Right renal cortex interstitium (tissue), 3 donors: Measurements from ENCODE around the gene PSMB7. TPM values are rescaled to one million over a fixed set of nuclear protein-coding genes. Genes with fewer than 3 reads are reported as not detected.

Experiments used
- DNase-seq, 3 donors: peaks; one replicate each; pipeline ENCODE4 v3.0.0-alpha.2; 2013; ENCODE audit warnings: low read depth in 3 of 3, low spot score in 2 of 3
- polyA plus RNA-seq, 3 donors: library from polyadenylated mRNA; unstranded; fragments of 120-200 nt; gene quantifications; one replicate each; pipeline ENCODE4 v1.2.1, GENCODE V29; 2013; ENCODE audit not compliant: insufficient read length in 3 of 3

Gene PSMB7
- polyA plus RNA-seq, result 100 to 1,000 TPM; 233 to 239 (median 236) TPM

DNA sequence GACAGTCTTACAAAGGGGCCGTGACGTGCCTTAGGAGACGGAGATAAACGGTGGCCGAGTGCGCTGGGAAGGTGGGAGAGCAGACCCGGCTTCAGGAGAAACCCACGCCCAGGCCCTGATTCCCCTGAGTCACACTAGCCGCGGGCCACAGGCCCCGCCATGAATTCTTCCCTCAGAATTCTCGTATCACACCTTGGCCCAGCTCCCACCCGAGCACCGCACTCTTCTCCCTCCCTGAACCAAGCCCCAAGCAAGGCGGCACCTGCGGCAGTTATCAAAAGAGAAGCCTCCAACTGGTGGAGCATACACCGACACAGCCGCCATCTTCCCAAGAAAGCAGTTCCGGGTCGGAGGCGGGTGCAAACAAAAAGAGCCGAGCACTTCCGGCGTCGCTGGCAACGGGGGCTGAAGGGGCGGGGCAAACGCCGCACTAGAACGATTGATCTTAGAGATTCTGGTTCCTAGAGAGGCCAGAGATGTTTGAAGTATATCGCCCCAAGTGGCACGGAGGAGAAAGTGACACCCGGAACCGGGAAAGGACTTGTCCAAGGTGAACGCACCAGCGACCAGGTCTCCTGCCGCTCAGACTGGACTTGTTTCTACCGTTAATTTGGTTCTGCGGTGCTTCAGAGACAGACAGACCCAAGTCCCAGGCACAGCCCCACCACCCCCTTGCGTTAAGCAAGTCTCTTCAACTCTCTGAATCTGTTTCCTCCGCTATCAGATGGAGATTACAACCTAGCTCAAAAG, at the start of gene PSMB7:
TSS of gene PSMB7 (minus strand) at position 341 of the 750 bp plus-strand sequence. CDS start at position 324, 17 bp downstream.
- peak; percentile 91 to 93 (median 92) for DNase-seq

DNA sequence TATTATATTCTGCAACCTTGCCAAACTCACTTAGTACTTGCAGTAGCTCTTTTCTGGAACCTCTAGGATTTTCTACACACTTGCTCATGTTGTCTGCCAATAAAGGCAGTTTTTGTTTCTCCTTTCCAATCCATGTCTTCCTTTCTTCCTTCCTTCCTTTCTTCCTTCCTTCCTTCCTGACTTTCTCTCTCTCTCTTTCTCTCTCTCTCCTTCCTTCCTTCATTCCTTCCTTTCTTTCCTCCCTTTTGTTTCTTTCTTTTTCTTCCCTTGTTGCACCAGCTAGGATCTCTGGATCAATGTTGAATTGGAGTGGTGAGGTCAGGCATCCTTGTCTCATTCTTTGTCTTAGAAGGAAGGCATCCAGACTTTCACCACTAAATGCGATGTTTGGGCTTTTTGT, 47.5 kb upstream of the PSMB7 start:
- DNase-seq, result no peak

GRCh38 chr9:124458441-124458840, 43.2 kb upstream of the PSMB7 start:
- DNase-seq, result no peak

- no peak for DNase-seq
These were observed 42.7 kb upstream of the PSMB7 start for GRCh38 chr9:124457887-124458431.

DNA sequence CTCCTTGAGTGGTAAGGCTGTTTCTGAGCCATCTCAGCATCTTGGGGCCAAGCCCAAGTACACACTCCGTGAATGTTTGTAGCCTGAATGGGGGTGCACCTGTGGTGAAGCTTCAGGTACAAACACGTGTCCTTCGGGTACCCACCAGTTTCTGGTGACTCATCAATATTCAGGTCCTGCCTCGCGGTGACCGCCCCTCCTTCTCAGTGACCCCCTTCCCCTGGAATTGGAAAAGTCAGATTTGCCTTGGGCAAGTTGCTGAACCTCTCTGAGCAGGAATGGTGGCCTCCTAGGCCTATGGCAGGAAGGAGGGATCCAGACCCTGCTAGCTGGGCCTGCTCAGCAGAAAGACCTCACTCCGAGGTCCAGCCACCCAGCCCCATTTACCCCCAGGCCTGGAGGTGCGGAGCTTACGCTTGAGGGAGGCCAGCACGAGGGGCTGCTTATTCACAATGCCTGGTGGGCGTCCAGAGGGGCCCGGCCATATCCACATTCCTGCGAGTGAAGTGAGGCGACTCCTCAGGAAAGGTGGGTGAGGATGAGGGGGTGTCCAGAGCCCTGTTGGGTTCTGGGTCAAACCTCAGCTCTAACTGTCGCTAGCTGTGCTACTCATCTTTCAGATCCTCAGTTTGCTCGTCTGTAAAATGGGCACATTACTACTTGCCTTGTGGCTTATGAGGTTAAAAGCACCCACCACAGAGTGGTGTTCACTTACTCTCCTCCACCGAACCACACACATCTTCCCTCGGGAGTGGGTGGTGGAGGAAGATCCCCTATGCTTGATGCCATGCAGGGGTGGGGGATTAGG, 42.0 kb upstream of the PSMB7 start:
- DNase-seq, result no peak

DNA sequence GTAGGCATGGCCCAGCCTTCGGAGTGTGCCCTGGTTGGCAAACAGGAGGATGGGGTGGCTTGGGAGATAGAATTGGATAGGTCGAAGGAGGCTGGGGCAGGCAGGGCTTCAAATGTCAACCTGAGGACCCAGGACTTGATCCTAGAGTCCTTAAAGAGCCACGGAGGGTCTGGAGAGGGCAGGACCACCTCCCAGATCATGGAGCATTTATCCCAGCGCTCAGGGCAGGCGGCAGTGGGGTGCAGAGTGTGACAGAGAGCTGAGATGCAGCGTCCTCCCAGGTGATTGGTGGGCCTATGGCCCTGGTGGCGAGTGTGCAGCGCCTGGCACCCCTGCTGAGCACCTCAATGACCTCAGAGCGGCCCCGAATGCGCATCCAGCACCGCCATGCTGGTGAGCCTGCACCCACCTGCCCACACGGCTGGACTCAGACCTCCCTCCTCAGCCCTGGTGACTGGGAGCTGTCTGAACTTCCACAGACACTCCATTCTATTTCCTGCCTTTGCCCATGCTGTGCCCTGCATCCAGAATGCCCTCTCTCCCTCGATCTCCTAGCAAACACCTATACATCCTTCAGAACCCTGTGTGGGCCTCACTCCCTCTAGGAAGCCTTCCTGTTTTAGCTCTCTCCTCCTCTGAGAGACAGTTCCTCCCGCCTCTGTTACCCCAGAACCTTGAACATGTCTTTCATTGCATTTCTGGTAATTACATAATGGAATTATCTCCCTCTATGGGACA, 41.3 kb upstream of the PSMB7 start:
- no peak for DNase-seq

DNA sequence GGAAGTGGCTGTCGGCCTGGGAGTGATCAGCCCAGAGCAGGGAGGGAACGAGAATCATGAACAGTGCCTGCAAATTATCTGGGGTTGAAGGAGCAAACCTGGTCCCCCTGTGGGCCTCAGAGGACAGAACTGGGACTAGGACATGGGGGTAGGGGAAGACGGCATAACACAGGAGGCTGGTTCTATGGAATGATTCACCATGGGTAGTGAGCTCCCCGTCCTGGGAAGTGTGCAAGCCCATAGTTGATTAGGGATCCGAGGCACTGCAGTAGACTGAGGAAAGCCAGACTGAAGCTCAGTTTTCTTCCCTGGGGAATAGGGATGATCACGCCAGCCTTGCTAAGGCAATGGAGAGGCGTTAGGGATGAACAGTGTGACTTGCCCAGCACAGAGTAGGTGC, 40.6 kb upstream of the PSMB7 start:
- no peak for DNase-seq

GRCh38 chr9:124454791-124455443, 39.7 kb upstream of the PSMB7 start:
- no peak for DNase-seq

DNA sequence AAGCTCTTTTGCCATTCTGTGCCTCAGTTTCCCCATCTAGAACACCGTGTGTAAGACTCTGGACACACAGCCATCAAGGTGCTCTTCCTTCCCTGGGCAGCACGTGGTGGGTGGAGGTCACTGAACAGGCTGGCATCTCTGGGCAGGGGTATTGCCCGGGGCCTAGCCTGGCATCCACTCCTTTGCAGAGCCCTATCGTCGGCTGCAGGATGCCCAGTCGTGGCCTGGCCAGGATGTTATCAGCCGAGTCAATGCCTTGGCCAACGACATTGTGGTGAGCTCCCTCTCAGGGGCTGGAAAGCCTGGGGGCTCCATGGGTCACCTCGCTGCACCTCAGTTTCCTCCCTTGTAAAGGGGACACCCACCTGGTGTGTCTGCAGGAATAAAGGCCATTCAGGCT, 39.1 kb upstream of the PSMB7 start:
- DNase-seq, result no peak

GRCh38 chr9:124453586-124454191, 38.4 kb upstream of the PSMB7 start:
- DNase-seq, result no peak

GRCh38 chr9:124452841-124453585, 37.8 kb upstream of the PSMB7 start:
- no peak for DNase-seq

DNA sequence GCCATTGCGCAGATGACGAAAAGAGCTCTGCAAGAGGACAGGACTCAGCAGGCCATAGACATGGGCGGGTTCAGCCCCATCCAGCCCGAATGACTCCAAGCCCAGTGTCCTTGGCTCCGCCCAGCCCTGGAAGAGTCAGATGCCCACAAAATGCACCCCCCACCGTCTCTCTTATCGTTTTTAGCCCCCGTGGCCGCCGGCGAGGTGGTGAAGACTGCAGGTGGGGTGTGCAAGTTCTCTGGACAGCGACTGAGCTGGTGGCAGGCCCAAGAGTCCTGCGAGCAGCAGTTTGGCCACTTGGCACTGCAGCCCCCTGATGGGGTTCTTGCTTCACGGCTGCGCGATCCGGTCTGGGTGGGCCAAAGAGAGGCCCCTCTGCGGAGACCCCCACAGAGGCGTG, 37.1 kb upstream of the PSMB7 start:
- no peak for DNase-seq

DNA sequence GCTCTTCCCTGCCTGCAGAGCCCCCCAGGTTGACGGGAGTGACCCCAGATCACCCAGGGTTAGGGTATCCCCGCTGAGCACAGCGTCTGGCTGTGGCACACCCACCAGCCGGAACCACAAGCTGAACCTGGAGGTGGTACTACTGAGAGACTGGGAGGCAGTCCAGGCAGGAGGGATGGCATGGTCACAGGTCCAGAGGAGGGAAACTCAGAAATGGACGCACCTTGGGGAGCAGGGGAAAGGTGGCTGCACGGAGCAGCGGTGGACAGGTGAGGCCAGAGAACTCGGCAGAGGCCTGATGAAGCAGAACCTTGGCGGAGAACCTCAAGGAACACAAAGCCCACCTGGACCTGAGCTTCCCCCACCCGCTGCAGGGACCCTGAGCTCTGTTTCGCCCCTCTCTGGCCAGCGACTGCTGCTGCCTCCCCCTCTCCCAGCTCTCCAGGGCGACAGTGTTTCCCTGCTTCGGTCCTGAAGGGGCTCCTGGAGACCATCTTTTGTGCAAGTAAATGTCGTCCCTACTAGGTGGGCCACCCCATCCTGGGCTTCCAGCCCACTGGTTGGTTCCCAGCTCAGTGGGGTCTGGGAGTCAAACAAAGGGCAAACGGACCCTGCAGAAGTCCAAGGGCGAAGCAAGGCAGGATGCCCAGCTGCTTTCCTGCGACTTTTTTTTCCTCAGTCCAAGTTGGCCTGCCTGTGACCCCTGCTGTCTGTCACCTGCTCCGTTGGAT, 35.9 kb upstream of the PSMB7 start:
- no peak for DNase-seq

DNA sequence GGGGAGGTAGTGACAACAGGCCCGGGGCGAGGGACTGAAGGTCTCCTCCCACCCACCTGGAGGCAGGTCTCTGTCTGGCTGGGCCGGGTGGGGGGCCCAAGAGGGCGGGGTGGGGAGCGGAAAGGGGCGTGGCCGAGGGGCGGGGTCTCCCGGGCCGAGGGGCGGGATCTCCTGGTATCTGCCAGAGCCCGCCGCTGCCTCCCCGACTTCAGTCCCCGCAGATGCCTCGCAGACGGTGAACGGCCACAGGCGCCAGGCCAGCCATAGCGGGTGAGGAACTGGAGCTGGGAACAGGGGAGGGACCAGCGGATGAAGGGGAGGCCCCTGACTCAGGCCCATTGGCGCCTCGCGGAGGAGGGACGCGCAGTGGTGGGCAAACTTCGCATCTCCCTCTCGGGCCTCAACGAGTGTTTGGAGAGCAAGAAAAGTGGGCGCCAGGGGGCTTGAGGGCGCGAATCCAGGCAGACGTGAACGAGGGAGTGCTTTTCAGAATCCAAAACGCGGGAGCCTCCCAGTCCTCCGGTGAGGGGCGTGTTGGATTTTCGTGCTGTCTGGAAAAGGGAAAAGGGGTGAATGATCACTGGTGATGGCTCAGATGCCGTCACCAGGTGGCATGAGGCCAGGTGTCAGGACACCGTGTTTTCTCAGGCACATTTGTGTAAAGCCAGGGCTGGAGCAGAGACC, 35.1 kb upstream of the PSMB7 start, which contains the start of gene ADGRD2:
TSS of gene ADGRD2 (plus strand) at position 211 of the 684 bp plus-strand sequence. CDS start 1,216 bp downstream, outside the sequence.
- DNase-seq, result peak in 1 of 3 donors; percentile 16

GRCh38 chr9:124449381-124450151, 34.3 kb upstream of the PSMB7 start:
- no peak for DNase-seq

- no peak for DNase-seq
These were observed 32.8 kb upstream of the PSMB7 start for GRCh38 chr9:124448019-124448418.

- no peak for DNase-seq
These were observed 32.0 kb upstream of the PSMB7 start for GRCh38 chr9:124447297-124447661.
